ENCODE data around the gene LRMDA.

GRCh38 chr10:75718991-75719390, 287.6 kb downstream of the LRMDA start:
- no peak for TF ChIP-seq SMC3 (IDR thresholded peaks at IDR 0.05; ENCODE audit: low read depth, low read length)
- TF ChIP-seq, protein P1, sequence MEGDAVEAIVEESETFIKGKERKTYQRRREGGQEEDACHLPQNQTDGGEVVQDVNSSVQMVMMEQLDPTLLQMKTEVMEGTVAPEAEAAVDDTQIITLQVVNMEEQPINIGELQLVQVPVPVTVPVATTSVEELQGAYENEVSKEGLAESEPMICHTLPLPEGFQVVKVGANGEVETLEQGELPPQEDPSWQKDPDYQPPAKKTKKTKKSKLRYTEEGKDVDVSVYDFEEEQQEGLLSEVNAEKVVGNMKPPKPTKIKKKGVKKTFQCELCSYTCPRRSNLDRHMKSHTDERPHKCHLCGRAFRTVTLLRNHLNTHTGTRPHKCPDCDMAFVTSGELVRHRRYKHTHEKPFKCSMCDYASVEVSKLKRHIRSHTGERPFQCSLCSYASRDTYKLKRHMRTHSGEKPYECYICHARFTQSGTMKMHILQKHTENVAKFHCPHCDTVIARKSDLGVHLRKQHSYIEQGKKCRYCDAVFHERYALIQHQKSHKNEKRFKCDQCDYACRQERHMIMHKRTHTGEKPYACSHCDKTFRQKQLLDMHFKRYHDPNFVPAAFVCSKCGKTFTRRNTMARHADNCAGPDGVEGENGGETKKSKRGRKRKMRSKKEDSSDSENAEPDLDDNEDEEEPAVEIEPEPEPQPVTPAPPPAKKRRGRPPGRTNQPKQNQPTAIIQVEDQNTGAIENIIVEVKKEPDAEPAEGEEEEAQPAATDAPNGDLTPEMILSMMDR (conservative IDR thresholded peaks at IDR 0.05; ENCODE audit: low read depth, low read length): no peak
- TF ChIP-seq RFX5 (IDR thresholded peaks at IDR 0.05; ENCODE audit: low read depth, low read length): no peak
- TF ChIP-seq CEBPB (IDR thresholded peaks at IDR 0.05; ENCODE audit: low read depth, low read length): no peak
- no peak for TF ChIP-seq POLR2A (IDR thresholded peaks at IDR 0.05; ENCODE audit: low read depth, low read length)
- no peak for TF ChIP-seq RCOR1 (IDR thresholded peaks at IDR 0.05; ENCODE audit: insufficient replicate concordance, low read length)
- TF ChIP-seq, protein P2, sequence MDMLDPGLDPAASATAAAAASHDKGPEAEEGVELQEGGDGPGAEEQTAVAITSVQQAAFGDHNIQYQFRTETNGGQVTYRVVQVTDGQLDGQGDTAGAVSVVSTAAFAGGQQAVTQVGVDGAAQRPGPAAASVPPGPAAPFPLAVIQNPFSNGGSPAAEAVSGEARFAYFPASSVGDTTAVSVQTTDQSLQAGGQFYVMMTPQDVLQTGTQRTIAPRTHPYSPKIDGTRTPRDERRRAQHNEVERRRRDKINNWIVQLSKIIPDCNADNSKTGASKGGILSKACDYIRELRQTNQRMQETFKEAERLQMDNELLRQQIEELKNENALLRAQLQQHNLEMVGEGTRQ (IDR thresholded peaks at IDR 0.05; ENCODE audit: low read depth, low read length): no peak
- no peak for TF ChIP-seq MAFK (IDR thresholded peaks at IDR 0.05; ENCODE audit: low read depth, low read length)
- no peak for TF ChIP-seq MXI1 (IDR thresholded peaks at IDR 0.05; ENCODE audit: borderline replicate concordance, low read depth, low read length)
- no peak for TF ChIP-seq CHD1 (IDR thresholded peaks at IDR 0.05; ENCODE audit: low read depth, low read length)
- TF ChIP-seq BHLHE40 (IDR thresholded peaks at IDR 0.05; ENCODE audit: low read depth, low read length): no peak
- TF ChIP-seq RAD21 (IDR thresholded peaks at IDR 0.05; ENCODE audit: low read length): no peak
- no peak for TF ChIP-seq MAZ (IDR thresholded peaks at IDR 0.05; ENCODE audit: borderline replicate concordance, low read depth, low read length)

All from IMR-90 (cell line).